OCI-LY7 (cell line): ENCODE measurements around the gene HRNR. TPM values are rescaled to one million over a fixed set of nuclear protein-coding genes. Genes with fewer than 3 reads are reported as not detected.

Experiments
- BruUV-seq: library from RNA; stranded (reverse); fragments of 400-500 nt; replicated peaks from 2 replicates; lab custom pipeline; 2021; lab: Mats Ljungman, UMichigan
- CTCF ChIA-PET: fragments of 300-600 bp; sonication (Branson Sonifier 250); formaldehyde crosslinking; loops from one replicate; lab custom pipeline; 2022; ENCODE audit warnings: antibody characterized with exemption; ENCODE audit not compliant: unreplicated experiment; lab: Charles Lee
- POLR2A ChIA-PET: fragments of 300-600 bp; sonication (Branson Sonifier 250); formaldehyde crosslinking; loops from one replicate; lab custom pipeline; 2022; ENCODE audit warnings: antibody characterized with exemption; lab: Charles Lee
- DNase-seq: peaks from one replicate; pipeline ENCODE4 v3.0.0-alpha.2; 2015; ENCODE audit warnings: low spot score
- H2AFZ ChIP-seq: fragments of 200-600 bp; sonication (generic), shearing (Covaris generic); 2 replicates; pipeline ENCODE4 v1.6.1; 2014; ENCODE audit warnings: mild to moderate bottlenecking, antibody characterized with exemption, low read length, moderate library complexity
- H3K27ac ChIP-seq: fragments of 200-600 bp; sonication (generic); 2 replicates; pipeline ENCODE4 v1.5.1; 2014; ENCODE audit warnings: mixed run types, low read depth, mild to moderate bottlenecking, moderate library complexity, low read length, inconsistent platforms; ENCODE audit not compliant: poor library complexity, severe bottlenecking
- H3K36me3 ChIP-seq: fragments of 200-600 bp; sonication (generic); 2 replicates; pipeline ENCODE4 v1.6.1; 2014; ENCODE audit warnings: mild to moderate bottlenecking, antibody characterized with exemption, low read length, moderate library complexity, mixed read lengths; ENCODE audit not compliant: insufficient read depth
- H3K4me1 ChIP-seq: fragments of 200-600 bp; sonication (generic); 2 replicates; pipeline ENCODE4 v1.5.1; 2014; ENCODE audit warnings: mild to moderate bottlenecking, low read length; ENCODE audit not compliant: insufficient read depth, poor library complexity, severe bottlenecking
- H3K4me2 ChIP-seq: fragments of 200-600 bp; sonication (generic); 2 replicates; pipeline ENCODE4 v1.6.1; 2014; ENCODE audit warnings: mild to moderate bottlenecking, low read length
- H3K4me3 ChIP-seq: fragments of 200-600 bp; sonication (generic); 2 replicates; pipeline ENCODE4 v1.5.1; 2014; ENCODE audit warnings: mild to moderate bottlenecking, low read depth, low read length; ENCODE audit not compliant: poor library complexity, severe bottlenecking
- H3K79me2 ChIP-seq: fragments of 200-600 bp; sonication (generic); 2 replicates; pipeline ENCODE4 v1.6.1; 2016; ENCODE audit warnings: low read depth, mild to moderate bottlenecking, low read length, moderate library complexity, mixed read lengths; ENCODE audit not compliant: insufficient read depth
- H3K9me2 ChIP-seq: fragments of 200-600 bp; sonication (generic); 2 replicates; pipeline ENCODE4 v1.6.1; 2016; ENCODE audit warnings: mild to moderate bottlenecking, low read length, mixed read lengths; ENCODE audit not compliant: insufficient read depth
- H3K9me3 ChIP-seq: fragments of 200-600 bp; sonication (generic); 2 replicates; pipeline ENCODE4 v1.6.1; 2014; ENCODE audit warnings: mild to moderate bottlenecking, mixed run types, low read length, mixed read lengths
- H4K20me1 ChIP-seq: fragments of 200-600 bp; sonication (generic); 2 replicates; pipeline ENCODE4 v1.6.1; 2014; ENCODE audit warnings: mild to moderate bottlenecking, antibody characterized with exemption, low read length, moderate library complexity, mixed read lengths; ENCODE audit not compliant: insufficient read depth
- EZH2phosphoT487 ChIP-seq: fragments of 200-600 bp; sonication (generic); IDR thresholded peaks from 2 replicates; pipeline ENCODE4 v1.6.1; 2018; ENCODE audit warnings: low read depth, borderline replicate concordance, mild to moderate bottlenecking, mixed run types, antibody characterized with exemption, low read length, moderate library complexity, mixed read lengths
- intact Hi-C: fragments of 100-400 bp; cut with micrococcal nuclease; formaldehyde crosslinking; loops from one replicate; pipeline ENCODE4 v1.10.0; 2022; ENCODE audit not compliant: unreplicated experiment
- total RNA-seq, 2 experiments: library from RNA; depleted of rRNA in 1 of 2; stranded (reverse); fragments of >200 nt in 1 of 2; shearing (Covaris generic) in 1 of 2; gene quantifications; 2 replicates each; pipeline ENCODE4 v1.2.3, GENCODE V29; 2014 to 2022
- TF ChIP-seq, protein P1 (sequence below): fragments of 200-600 bp; sonication (generic); conservative IDR thresholded peaks from 2 replicates; pipeline ENCODE4 v1.5.1; 2014; ENCODE audit warnings: mild to moderate bottlenecking, antibody characterized with exemption, low read length, moderate library complexity, mixed read lengths

Gene HRNR
- total RNA-seq, 2 experiments from 2014 or later: not detected

DNA sequence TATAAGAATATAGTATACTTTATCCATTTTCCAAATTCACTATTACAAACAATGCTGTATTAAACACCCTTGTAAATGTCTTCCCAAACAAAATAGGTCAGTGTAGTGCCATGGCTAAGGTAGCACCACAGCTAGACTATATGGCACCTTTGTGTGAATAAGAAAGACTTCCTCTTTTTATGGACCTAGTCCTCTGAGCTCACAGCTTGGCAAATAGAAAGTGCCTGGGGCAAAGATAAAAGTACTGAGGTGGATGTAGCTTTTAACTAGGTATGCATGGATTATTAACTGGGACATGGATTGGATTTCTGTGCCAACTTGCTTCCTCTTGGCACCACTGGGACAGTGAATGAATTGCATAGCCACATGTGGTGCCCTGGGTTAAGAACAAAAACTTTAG lies 25.0 kb downstream of the HRNR start:
- Histone ChIP-seq H3K27ac (no peak overlapping the region), H4K20me1 (no peaks in the 10 kb centered on the region), H3K9me3 (no peaks in the 10 kb centered on the region), H3K4me3 (no peak overlapping the region), H2AFZ (no peak overlapping the region), H3K4me1 (no peaks in the 10 kb centered on the region), H3K9me2 (no peaks in the 10 kb centered on the region), H3K36me3 (no peaks in the 10 kb centered on the region), H3K4me2 (no peak overlapping the region), H3K79me2 (no peaks in the 10 kb centered on the region)
- no TSS peak for BruUV-seq
- ChIA-PET CTCF (no interaction called here), POLR2A (interaction anchor here (0.6 kb wide), 1 partner anchor 75 kb away, joined by 3 read pairs; no protein-coding TSS in a partner anchor)
- intact Hi-C loops: no loop called here
- TF ChIP-seq, protein P1, sequence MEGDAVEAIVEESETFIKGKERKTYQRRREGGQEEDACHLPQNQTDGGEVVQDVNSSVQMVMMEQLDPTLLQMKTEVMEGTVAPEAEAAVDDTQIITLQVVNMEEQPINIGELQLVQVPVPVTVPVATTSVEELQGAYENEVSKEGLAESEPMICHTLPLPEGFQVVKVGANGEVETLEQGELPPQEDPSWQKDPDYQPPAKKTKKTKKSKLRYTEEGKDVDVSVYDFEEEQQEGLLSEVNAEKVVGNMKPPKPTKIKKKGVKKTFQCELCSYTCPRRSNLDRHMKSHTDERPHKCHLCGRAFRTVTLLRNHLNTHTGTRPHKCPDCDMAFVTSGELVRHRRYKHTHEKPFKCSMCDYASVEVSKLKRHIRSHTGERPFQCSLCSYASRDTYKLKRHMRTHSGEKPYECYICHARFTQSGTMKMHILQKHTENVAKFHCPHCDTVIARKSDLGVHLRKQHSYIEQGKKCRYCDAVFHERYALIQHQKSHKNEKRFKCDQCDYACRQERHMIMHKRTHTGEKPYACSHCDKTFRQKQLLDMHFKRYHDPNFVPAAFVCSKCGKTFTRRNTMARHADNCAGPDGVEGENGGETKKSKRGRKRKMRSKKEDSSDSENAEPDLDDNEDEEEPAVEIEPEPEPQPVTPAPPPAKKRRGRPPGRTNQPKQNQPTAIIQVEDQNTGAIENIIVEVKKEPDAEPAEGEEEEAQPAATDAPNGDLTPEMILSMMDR: no peak
- no peak for TF ChIP-seq EZH2phosphoT487
- DNase-seq: no peak

DNA sequence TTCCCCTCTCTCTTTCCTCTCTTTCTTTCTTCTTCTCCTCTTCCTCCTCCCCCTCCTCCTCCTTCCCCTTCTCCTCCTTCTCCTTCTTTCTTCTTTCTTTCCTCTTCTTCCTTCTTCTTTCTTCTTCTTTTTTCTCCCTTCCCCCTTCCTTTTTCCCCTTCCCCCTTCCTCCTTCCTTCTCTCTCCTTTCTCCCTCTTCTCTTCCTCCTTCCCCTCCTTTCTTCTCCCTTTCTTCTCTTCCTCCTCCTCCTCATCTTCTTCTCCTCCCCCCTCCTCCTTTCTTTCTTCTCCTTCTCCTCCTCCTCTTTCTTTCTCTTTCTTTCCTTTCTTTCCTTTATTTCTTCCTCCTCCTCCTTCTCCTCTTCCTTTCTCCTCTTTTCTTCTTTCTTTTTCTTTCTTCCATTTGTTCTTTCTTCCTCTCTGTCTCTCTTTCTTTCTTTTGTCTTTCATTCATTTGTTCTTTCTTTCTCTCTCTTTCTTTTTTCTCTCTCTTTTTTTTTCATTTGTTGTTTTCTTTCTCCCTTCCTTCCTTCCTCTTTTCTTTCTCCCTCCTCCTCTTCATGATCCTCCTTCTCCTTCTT lies 26.5 kb downstream of the HRNR start:
- Histone ChIP-seq H3K4me3 (no peak overlapping the region), H3K4me2 (no peak overlapping the region), H3K9me2 (no peaks in the 10 kb centered on the region), H3K36me3 (no peaks in the 10 kb centered on the region), H3K79me2 (no peaks in the 10 kb centered on the region), H2AFZ (no peak overlapping the region), H3K27ac (no peak overlapping the region), H3K9me3 (no peaks in the 10 kb centered on the region), H3K4me1 (no peaks in the 10 kb centered on the region), H4K20me1 (no peaks in the 10 kb centered on the region)
- no peak for TF ChIP-seq EZH2phosphoT487
- TF ChIP-seq, protein P1: no peak
- CTCF ChIA-PET: no interaction called here
- BruUV-seq: no TSS peak
- POLR2A ChIA-PET: no interaction called here
- no peak for DNase-seq
- intact Hi-C loops: no loop called here

DNA sequence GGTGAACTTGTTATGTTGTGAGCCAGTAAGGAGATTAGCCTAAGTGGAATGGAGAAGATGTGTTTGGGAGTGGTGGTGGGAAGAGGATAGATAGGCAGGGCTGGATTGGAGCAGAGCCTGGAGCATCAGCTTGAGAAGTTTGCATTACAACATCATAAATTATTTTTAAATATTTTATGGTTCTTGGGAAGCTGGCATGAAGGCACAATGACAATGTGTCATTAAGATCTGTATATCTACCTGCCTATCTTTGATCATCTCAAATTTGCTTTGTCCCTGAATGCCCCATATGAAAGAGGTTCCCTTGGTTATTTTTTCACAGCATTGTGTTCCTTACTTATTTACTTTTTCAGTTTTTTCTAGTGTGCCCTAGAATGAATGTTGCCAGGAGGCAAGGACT lies 32.3 kb downstream of the HRNR start:
- ChIA-PET POLR2A (no interaction called here), CTCF (no interaction called here)
- no peak overlapping the region for H2AFZ ChIP-seq
- H3K4me1 ChIP-seq: no peaks in the 10 kb centered on the region
- H3K4me3 ChIP-seq: no peak overlapping the region
- H3K79me2 ChIP-seq: no peaks in the 10 kb centered on the region
- H3K9me3 ChIP-seq: no peaks in the 10 kb centered on the region
- no peak overlapping the region for H3K27ac ChIP-seq
- no TSS peak for BruUV-seq
- no peak for TF ChIP-seq EZH2phosphoT487
- TF ChIP-seq, protein P1: no peak
- intact Hi-C loops: no loop called here
- DNase-seq: no peak
- H4K20me1 ChIP-seq: no peaks in the 10 kb centered on the region
- no peaks in the 10 kb centered on the region for H3K36me3 ChIP-seq
- H3K4me2 ChIP-seq: no peak overlapping the region
- H3K9me2 ChIP-seq: no peaks in the 10 kb centered on the region
